Ovary (tissue), 9 donors: Measurements from ENCODE around the gene SCD5. TPM values are rescaled to one million over a fixed set of nuclear protein-coding genes. Genes with fewer than 3 reads are reported as not detected.

ENCODE experiments used
- DNase-seq, 5 donors: peaks; one replicate each; pipeline ENCODE4 v3.0.0-alpha.2; 2019 to 2020
- H3K27ac ChIP-seq, 2 donors: fragments of 200-600 bp; one replicate each; pipeline versions ENCODE4 v1.5.1 to v1.8.0; 2019 to 2022
- H3K27me3 ChIP-seq: fragments of 200-600 bp; one replicate; pipeline ENCODE4 v1.8.0; 2022
- H3K36me3 ChIP-seq: fragments of 200-600 bp; sonication (generic); one replicate; pipeline ENCODE4 v1.5.1; 2019
- H3K4me1 ChIP-seq: one replicate; pipeline ENCODE4 v1.8.1; 2013; ENCODE audit warnings: mild to moderate bottlenecking, moderate library complexity; ENCODE audit not compliant: insufficient read depth
- H3K4me3 ChIP-seq: fragments of 200-600 bp; sonication (generic); one replicate; pipeline ENCODE4 v1.5.1; 2017
- H3K9me3 ChIP-seq, 2 donors: fragments of 200-600 bp in 1 of 2; sonication (generic) in 1 of 2; one replicate each; pipeline versions ENCODE4 v1.5.1 to v1.8.1; 2013 to 2019; ENCODE audit warnings: mild to moderate bottlenecking in 1 of 2, moderate library complexity in 1 of 2
- EP300 ChIP-seq: sonication (generic); formaldehyde crosslinking; IDR thresholded peaks from one replicate; pipeline ENCODE4 v1.6.1; 2017; ENCODE audit warnings: antibody characterized with exemption
- POLR2A ChIP-seq: fragments of 450-650 bp; IDR thresholded peaks from one replicate; pipeline ENCODE4 v1.6.1; 2017; ENCODE audit warnings: antibody characterized with exemption, mild to moderate bottlenecking, moderate library complexity
- WGBS, 3 donors: extraction: QIAGEN DNeasy Blood & Tissue Kit in 1 of 3; methylation state at CpG; one replicate each; pipeline versions ENCODE4 v1.1.5 to v1.1.7; 2013 to 2017; 5-methylcytosine and 5-hydroxymethylcytosine counted together
- intact Hi-C, 4 donors: fragments of 100-400 bp; cut with DNase I; formaldehyde crosslinking; loops; one replicate each; pipeline versions ENCODE4 v1.11.0 to v1.15.1; 2022 to 2023
- polyA plus RNA-seq, 2 donors: library from polyadenylated mRNA; stranded (reverse); fragments of 200-250 nt in 1 of 2; fragments of 350-450 nt in 1 of 2; fragmentation: Illumina TruSeq in 1 of 2; extraction: RNeasy Lipid Tissue Mini Kit (QIAGEN cat#74804) in 1 of 2; gene quantifications; one replicate each; pipeline ENCODE4 v1.2.3, GENCODE V29; 2013 to 2014
- total RNA-seq, 7 donors: library from RNA; depleted of rRNA in 2 of 7; stranded (reverse); fragments of >200 nt in 2 of 7; fragmentation: NEBNext Ultra II Directional in 3 of 7; extraction: Animal tissue kit (Norgen Biotek cat#: 25700) in 3 of 7; gene quantifications; one replicate each; pipeline versions ENCODE4 v1.1.0 to v1.2.4, GENCODE V29; 2016 to 2023
- TF ChIP-seq, protein P1 (sequence below), 3 donors: fragments of 450-650 bp in 2 of 3; fragments of 200-600 bp in 1 of 3; IDR thresholded peaks; one replicate each; pipeline versions ENCODE4 v1.5.1 to v1.8.0; 2016 to 2022; ENCODE audit warnings: antibody characterized with exemption in 3 of 3, mild to moderate bottlenecking in 1 of 3
- donor health status: DM: no; HTN: no; CAD: no; lungs with moderate emphysema.
- donor health status: DM: no; HTN: no; CAD: no.
- donor health status: Bipolar disorder and iron deficiency.
- donor health status: DM: yes; HTN: yes; CAD: no.
- donor health status: DM: no; HTN: no; CAD: no.
- donor health status: DM: yes; HTN: yes; CAD: no.

Gene SCD5
- total and polyA plus RNA-seq, 9 donors, result 96.3 to 203 (median 119) TPM

DNA sequence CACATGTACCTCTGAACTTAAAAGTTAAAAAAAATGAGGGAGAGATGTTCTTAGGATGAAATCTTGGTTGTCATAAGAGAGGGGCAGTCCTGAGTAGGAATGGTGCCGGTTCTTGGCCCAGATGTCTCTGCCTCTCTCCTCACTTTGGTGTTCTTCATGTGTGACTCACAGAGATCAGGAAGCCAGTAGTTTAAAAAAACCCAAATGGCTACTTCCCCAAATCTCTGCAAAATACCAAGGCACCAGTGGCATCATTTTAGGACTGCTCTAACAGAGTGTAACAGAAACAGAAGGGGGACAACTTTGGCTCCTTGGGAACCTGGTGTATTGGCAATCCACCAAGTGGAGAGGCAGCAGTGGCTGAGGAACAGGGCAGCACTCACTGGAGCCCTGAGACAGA is 116.8 kb downstream of the SCD5 start:
- 69 to 87% (median 85%) methylated on average over 1 of the region's 1 CpG for WGBS, 3 donors
- no peak overlapping the region for H3K27ac ChIP-seq
- TF ChIP-seq, protein P1, sequence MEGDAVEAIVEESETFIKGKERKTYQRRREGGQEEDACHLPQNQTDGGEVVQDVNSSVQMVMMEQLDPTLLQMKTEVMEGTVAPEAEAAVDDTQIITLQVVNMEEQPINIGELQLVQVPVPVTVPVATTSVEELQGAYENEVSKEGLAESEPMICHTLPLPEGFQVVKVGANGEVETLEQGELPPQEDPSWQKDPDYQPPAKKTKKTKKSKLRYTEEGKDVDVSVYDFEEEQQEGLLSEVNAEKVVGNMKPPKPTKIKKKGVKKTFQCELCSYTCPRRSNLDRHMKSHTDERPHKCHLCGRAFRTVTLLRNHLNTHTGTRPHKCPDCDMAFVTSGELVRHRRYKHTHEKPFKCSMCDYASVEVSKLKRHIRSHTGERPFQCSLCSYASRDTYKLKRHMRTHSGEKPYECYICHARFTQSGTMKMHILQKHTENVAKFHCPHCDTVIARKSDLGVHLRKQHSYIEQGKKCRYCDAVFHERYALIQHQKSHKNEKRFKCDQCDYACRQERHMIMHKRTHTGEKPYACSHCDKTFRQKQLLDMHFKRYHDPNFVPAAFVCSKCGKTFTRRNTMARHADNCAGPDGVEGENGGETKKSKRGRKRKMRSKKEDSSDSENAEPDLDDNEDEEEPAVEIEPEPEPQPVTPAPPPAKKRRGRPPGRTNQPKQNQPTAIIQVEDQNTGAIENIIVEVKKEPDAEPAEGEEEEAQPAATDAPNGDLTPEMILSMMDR (IDR thresholded peaks at IDR 0.05), result no peak
- TF ChIP-seq EP300, result no peak
- TF ChIP-seq POLR2A, result no peak
- intact Hi-C loops, result no loop called here
- DNase-seq, result no peak
- H3K36me3 ChIP-seq, result no peaks in the 10 kb centered on the region
- no peaks in the 10 kb centered on the region for H3K27me3 ChIP-seq
- no peaks in the 10 kb centered on the region for H3K4me1 ChIP-seq
- H3K4me3 ChIP-seq, result no peak overlapping the region
- no peaks in the 10 kb centered on the region for H3K9me3 ChIP-seq

DNA sequence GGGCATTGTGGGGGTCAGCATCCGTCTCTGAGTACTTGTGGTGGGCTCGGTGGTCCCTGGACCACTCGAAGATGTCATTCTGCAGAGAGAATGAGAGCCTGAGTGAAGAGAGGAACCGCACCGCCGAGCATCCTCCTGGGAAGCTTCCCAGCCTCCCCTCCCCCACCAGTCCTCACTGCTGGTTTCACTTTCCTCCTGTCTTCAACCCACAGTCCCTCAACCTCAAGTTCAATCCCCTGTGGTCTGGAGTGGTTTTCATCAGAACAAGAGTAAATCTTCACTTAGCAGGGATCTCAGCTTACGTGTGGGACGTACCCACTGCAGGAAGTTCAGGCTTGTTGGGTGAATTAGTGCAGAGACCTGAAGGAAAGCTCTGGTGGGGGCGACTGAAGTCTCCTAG is 117.8 kb downstream of the SCD5 start:
- H3K27ac ChIP-seq, result no peak overlapping the region
- intact Hi-C loops, result no loop called here
- WGBS, 3 donors, result 79 to 85% (median 82%) methylated on average over 9 of the region's 9 CpGs

DNA sequence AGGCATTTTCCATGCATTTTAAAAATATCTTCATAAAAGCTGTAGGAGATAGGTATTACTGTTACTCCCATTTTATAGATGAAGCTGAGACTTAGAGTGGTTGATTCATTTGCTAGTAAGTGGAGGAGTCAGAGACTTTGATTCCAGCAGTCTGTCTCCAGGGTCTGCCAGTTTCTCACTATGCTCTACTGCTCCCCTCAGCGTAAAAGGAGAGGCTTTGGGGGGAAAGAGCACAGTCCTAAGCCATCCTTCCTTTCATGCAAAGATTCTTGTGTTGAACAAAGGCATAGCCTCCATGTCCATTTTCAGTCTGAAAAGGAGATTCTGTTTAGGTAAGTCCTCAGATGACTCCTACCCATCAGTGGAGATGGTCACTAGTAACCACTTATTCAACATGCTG is 119.1 kb downstream of the SCD5 start:
- no peak for TF ChIP-seq POLR2A
- TF ChIP-seq EP300, result no peak
- TF ChIP-seq, protein P1 (IDR thresholded peaks at IDR 0.05), result no peak
- intact Hi-C loops, result no loop called here
- Histone ChIP-seq H3K9me3 (no peaks in the 10 kb centered on the region), H3K4me1 (peaks cover 1% of the 10 kb centered on the region), H3K36me3 (no peaks in the 10 kb centered on the region), H3K4me3 (no peak overlapping the region), H3K27me3 (no peaks in the 10 kb centered on the region), H3K27ac (no peak overlapping the region)
- DNase-seq, result no peak
- WGBS, 3 donors, result 81 to 95% (median 93%) methylated on average over 1 of the region's 1 CpG

More for the DNA sequence above, 117.8 kb downstream of the SCD5 start:
- Histone ChIP-seq H3K4me1 (no peaks in the 10 kb centered on the region), H3K27me3 (no peaks in the 10 kb centered on the region), H3K4me3 (no peak overlapping the region), H3K36me3 (no peaks in the 10 kb centered on the region), H3K9me3 (no peaks in the 10 kb centered on the region)
- DNase-seq, result no peak
- no peak for TF ChIP-seq EP300
- TF ChIP-seq, protein P1 (IDR thresholded peaks at IDR 0.05), result no peak
- no peak for TF ChIP-seq POLR2A

DNA sequence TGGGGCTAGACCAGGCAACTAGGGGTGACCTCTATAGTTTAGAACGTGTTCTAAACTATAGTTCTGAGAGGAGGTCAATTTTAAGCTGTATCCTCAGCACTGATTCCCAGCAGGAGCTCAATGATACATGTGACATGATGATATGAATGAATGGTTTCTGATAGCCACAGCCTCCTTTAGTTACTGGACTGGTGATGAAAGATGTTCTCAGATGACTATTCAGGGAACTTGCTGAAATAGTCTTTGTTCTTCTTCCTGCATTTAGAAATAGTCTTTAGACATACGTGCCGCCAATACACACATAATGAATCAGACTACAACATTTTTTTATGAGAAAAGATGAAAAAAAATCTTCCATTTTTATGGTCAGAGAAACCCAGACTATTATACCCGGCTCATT is 120.5 kb downstream of the SCD5 start:
- DNase-seq, result no peak
- Histone ChIP-seq H3K36me3 (no peaks in the 10 kb centered on the region), H3K27me3 (no peaks in the 10 kb centered on the region), H3K4me1 (peaks cover 1% of the 10 kb centered on the region), H3K27ac (no peak overlapping the region), H3K9me3 (no peaks in the 10 kb centered on the region), H3K4me3 (no peak overlapping the region)
- no peak for TF ChIP-seq EP300
- TF ChIP-seq, protein P1 (IDR thresholded peaks at IDR 0.05), result no peak
- no peak for TF ChIP-seq POLR2A
- WGBS, 3 donors, result 61 to 63% (median 62%) methylated on average over 4 of the region's 4 CpGs
- intact Hi-C loops, result no loop called here
